ENCODE data around the gene NDUFA1. TPM values are rescaled to one million over a fixed set of nuclear protein-coding genes. Genes with fewer than 3 reads are reported as not detected.

The NDUFA1 gene
- 138 and 171 TPM in 2 replicates for total RNA-seq (ENCODE audit: low replicate concordance)

DNA sequence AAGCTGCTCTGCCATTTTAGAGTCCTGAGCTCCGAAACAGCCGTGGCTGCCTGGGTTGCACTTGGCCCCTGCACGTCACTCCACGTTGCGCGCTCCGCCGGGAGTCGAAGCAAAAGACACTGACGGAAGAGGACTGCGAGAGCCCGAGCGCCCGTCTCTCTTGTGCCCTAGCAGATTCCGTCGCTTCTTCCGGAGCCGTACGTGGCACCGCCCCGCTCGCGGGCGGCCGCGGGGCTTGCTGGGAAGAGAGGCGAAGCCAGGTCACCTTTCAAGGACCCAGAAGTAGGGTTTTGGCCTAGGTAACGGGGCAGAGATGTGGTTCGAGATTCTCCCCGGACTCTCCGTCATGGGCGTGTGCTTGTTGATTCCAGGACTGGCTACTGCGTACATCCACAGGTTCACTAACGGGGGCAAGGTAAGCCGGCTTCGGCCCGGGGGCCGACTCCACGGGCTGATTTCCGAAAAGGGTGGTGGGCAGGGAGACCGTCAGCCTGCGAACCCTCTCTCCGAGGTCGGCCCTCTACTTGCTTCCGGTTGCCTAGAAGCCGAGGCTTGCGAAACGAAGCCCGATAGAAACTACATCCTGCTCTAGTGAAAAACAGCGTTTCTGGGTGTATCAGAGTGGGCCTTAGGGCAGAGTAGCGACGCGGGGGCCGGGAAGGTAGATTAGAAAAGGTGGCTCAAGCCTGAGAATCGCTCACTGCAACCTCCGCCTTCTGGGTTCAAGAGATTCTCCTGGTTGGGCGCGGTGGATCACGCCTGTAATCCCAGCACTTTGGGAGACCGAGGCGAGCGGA is at the start of gene NDUFA1, which contains the start of gene RNF113A:
TSS of gene NDUFA1 (plus strand) at position 234 of the 797 bp plus-strand sequence. CDS start at position 314, 80 bp downstream.
TSS of gene RNF113A (minus strand) at position 135 of the 797 bp plus-strand sequence. CDS start at position 15, 120 bp downstream.

DNA sequence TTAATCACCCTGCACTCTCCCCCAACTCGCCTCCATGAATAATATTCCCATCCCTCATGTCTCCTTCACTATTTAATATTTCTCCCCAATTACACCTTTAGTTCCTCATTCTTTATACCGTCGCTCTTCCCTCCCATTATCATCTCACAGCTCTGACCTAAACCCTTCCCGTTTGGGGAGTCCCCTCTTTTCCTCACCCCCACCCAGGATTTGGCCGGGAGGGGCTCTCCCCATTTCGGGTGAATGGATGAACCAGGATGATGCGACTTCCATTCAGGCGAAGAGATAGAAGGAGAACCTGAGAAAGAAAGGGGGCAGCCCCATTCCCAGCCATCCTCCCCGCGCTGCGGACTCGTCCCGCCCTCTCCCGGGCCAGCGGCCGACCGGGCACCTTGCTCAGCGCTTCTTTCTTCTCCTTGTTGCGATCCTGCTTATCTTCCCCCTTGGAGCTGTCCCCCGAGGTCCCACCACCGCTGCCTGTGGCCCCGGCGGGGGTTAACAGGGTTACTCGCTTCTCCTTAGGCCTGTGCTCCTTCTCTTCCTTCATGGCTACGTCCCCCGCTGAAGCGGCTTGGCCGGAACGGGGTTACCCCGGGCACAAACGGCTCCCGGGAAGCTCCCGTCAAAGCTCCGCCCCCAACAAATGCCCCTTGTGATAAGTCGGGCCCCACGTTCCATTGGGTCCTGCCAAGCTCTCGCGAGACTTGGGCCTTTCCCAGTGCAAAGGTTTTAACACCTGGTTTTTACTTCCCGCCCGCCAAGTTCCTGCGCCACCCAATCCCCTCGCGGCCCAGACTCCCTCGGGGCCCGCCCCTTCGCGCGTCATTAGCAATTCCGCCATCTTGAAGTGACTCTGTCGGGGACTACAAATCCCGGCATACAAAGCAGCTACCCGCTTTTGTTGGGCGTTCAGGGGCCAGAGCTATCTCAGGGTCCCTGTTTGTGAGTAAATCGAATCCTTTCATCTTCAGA is 19.0 kb upstream of the NDUFA1 start, which contains the start of gene UPF3B:
TSS of gene UPF3B (minus strand) at position 582 of the 972 bp plus-strand sequence. CDS start at position 547, 35 bp downstream.

DNA sequence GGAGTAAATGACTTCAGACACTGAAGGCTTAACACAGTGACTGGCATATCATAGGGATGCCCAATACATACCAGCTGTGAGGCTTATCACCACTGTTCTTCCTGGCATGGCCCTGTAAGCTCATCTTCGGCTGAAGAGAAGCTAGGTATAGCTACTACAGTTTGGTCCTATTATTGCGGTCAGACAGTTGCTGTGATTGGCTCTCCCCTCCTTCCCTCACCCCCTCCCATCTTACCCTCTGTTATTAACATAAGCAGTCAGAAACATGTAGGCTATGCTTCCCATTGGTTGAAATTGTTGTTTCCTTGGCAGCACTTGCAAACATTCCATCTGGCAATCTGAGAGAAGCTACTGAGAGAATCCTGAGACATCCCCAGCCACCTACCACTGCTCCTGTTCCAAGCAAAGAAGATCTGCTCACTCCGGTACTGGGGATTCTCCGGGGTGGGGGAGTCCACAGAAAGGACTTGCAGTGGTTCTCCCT is 24.3 kb downstream of the NDUFA1 start, which contains the start of gene AKAP14:
TSS of gene AKAP14 (plus strand) at position 51 of the 484 bp plus-strand sequence. CDS start 7,331 bp downstream, outside the sequence.

Other genes with a start within 250 kb of the NDUFA1 start
- gene SEPTIN6, start 178.7 kb upstream of the NDUFA1 start, total RNA-seq (ENCODE audit: low replicate concordance), result 9.6 and 35.5 TPM in 2 replicates
- gene SOWAHD, start 113.2 kb upstream of the NDUFA1 start, total RNA-seq (ENCODE audit: low replicate concordance), result 0.23 and 1.1 TPM in 2 replicates
- 2,273 and 2,296 TPM in 2 replicates for gene RPL39, start 80.2 kb upstream of the NDUFA1 start, total RNA-seq (ENCODE audit: low replicate concordance)
- 1.6 and 2.0 TPM in 2 replicates for gene UPF3B, start 18.9 kb upstream of the NDUFA1 start, total RNA-seq (ENCODE audit: low replicate concordance)
- gene RNF113A, start 99 bp upstream of the NDUFA1 start, total RNA-seq (ENCODE audit: low replicate concordance), result 18.6 and 19.0 TPM in 2 replicates
- gene AKAP14, start 24.1 kb downstream of the NDUFA1 start, total RNA-seq (ENCODE audit: low replicate concordance), result not detected in 2 replicates
- 1.5 and 3.8 TPM in 2 replicates for gene NKAP, start 71.9 kb downstream of the NDUFA1 start, total RNA-seq (ENCODE audit: low replicate concordance)
- under 0.01 TPM in 1 of 2 replicates, not detected in the other for gene RHOXF2B, start 205.9 kb downstream of the NDUFA1 start, total RNA-seq (ENCODE audit: low replicate concordance)
- not detected in 2 replicates for gene RHOXF1, start 244.1 kb downstream of the NDUFA1 start, total RNA-seq (ENCODE audit: low replicate concordance)